GM12873 (cell line): ENCODE results near the gene PAPPA.

Experiments used
- CTCF ChIP-seq: IDR thresholded peaks from 2 replicates; pipeline ENCODE4 v1.5.1; 2012; ENCODE audit warnings: low read depth, mild to moderate bottlenecking, moderate library complexity, low read length, control low read depth; ENCODE audit not compliant: insufficient read depth; ENCODE audit errors: missing control alignments

The PAPPA gene

GRCh38 chr9:116286297-116286696, 132.7 kb downstream of the PAPPA start:
- TF ChIP-seq CTCF, result no peak

GRCh38 chr9:116287721-116288120, 134.1 kb downstream of the PAPPA start:
- TF ChIP-seq CTCF, result no peak

- TF ChIP-seq CTCF, result no peak
Observed at GRCh38 chr9:116288658-116289057, 135.1 kb downstream of the PAPPA start.

GRCh38 chr9:116297346-116297745, 143.8 kb downstream of the PAPPA start:
- TF ChIP-seq CTCF, result no peak

- no peak for TF ChIP-seq CTCF
Observed at GRCh38 chr9:116298249-116298648, 144.7 kb downstream of the PAPPA start.

- TF ChIP-seq CTCF, result no peak
Observed at GRCh38 chr9:116298878-116299391, 145.3 kb downstream of the PAPPA start.

GRCh38 chr9:116300360-116300870, 146.8 kb downstream of the PAPPA start:
- TF ChIP-seq CTCF, result no peak

- no peak for TF ChIP-seq CTCF
Observed at GRCh38 chr9:116303270-116303669, 149.7 kb downstream of the PAPPA start.
